ENCODE measurements around the gene TTC17.
"Not testable (repeated sequence)": the region's sequence is repeated elsewhere in the genome, so short reads cannot be mapped to it uniquely, and the experiment has no call there.

Gene TTC17

DNA sequence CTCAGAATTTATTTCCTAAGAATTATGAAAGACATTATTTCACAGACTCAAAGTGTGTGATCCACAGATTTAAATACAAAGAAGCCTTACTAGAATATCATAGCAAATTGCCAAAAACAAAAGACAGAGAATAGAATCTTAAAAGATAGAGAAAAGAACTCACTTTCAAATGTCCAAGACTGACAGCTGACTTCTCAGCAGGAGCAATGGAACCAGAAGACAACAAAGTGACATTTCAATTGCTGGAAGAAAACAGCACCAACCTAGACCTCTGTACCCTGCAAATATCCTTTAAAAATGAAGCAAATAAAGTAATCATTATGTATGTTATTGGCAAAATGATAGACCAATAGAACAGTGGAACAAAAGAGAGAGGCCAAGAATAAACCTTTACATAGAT lies 109.2 kb downstream of the TTC17 start:
- DNase-seq (ENCODE audit: low read depth) = no peak

DNA sequence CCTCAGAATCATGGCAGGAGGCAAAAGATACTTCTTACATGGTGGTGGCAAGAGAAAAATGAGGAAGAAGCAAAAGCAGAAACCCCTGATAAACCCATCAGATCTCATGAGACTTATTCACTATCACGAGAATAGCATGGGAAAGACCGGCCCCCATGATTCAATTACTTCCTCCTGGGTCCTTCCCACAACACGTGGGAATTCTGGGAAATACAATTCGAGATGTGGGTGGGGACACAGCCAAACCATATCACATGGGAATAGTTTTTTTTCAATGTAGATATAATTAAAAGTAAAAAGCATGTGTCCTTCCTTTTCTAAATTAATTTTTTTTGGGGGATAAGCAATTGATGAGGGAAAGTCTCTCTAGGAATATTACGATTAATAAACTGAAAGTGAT lies 118.8 kb downstream of the TTC17 start:
- not testable (repeated sequence) for DNase-seq (ENCODE audit: low read depth)

DNA sequence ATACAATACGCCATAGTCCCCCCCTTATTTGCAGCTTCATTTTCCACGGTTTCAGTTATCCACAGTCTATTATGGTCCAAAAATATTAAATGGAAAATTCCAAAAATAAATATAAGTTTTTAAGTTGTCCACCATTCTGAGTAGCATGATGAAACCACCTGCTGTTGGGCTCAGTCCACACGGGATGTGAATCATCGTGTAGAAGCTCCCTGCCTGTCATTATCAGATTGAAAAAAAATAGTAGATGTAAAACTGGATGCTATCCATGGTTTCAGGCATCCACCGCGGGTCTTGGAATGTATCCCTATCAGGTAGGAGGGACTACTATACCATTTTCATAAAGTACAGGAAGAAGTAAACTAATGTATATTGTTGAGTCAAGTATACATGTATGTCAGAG lies 127.4 kb downstream of the TTC17 start:
- no peak for DNase-seq (ENCODE audit: low read depth)

DNA sequence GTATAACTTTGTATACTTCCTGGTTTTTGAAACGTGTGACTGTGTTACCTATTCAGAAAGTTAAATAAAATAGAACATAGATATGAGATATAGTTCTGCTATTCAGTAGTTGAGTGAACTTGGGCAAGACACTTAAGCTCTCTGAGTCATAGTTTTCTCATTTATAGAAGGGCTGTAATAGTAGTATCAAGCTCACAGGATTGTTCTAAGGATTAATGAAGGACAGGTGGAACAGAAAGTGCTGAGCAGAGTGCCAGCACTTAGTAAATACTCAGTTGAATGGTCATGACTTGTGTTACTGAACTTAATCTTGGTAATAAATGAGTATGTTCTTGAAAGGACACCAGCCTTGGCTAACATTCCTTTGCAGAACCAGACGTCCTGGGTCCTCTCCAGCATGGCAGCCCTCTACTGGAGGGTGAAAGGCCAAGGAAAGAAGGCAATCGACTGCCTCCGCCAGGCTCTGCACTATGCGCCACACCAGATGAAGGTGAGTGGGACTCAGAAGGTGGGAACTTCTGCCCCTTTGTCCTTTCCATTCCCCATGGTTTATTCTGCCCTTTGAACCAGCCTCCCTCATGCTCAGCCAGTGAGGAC lies 131.2 kb downstream of the TTC17 start:
- DNase-seq (ENCODE audit: low read depth) = no peak

- no peak for DNase-seq (ENCODE audit: low read depth)
Observed at GRCh38 chr11:43492701-43493100, 134.0 kb downstream of the TTC17 start.

DNA sequence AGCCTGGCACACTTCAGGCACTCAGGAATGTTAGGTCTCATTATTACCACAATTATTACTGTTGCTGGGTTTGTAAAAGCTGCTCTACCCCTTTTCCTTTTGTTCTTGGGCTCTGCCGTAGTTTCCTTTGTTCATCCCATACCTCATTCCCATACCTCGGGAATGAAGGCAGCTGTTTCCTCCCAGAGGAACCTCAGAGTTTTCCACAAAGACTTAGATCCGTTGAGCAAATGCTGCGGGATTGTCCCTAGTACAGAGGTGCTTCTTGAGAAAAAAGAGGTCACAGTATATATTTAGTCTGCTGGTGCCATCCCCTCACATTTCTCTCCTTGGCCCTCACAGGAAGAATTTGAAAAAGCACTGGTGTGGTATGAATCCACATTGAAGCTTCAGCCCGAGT lies 134.7 kb downstream of the TTC17 start:
- DNase-seq (ENCODE audit: low read depth) = no peak

GRCh38 chr11:43497144-43497543 lies 138.4 kb downstream of the TTC17 start:
- no peak for DNase-seq (ENCODE audit: low read depth)

GRCh38 chr11:43498561-43498960 lies 139.8 kb downstream of the TTC17 start:
- DNase-seq (ENCODE audit: low read depth) = no peak

DNA sequence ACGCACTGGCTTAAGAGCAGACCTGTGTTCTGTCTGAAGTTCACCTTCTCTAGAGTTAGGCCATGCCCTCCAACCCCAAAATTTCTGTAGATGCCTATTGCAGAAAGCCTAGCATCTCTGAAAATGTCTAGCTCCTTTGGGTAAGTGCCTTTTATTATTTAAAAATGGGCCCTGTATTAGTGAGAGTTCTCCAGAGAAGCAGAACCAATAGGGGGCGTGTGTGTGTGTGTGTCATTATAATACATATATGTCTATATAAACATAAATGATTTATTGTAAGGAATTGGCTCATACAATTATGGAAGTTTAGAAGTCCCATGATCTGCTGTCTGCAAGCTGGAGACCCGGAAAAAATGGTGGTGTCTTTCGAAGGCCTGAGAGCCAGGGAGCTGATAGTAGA lies 144.7 kb downstream of the TTC17 start:
- DNase-seq (ENCODE audit: low read depth) = no peak

DNA sequence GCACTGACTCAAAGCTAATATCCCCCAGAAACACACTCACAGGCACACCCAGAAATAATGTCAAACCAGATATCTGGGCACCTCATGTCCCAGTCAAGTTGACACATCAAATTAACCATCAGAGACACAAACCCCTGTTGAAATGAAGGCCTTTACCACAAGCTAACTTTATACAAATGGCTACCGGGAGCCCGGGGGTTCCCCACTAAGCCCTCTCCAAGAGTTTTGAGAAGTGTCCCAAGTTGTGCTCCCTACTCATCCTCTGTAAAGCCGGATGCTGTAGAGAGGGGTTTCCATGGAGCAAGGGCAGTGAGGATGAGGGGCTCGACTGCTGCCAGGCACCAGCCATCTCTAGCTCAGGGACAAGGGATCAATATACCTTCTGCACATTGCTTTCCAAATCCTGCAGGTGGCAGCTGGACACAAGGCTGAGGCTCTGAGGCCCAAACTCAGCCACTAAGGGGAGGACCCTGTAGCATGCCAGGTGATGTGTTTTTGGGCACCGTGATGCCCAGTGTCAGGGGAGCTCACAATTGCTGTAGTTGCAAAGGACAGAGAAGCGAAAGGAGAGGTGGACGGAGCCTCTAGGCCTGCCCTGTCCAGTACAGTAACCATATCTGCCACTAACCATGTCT lies 145.7 kb downstream of the TTC17 start:
- no peak for DNase-seq (ENCODE audit: low read depth)

DNA sequence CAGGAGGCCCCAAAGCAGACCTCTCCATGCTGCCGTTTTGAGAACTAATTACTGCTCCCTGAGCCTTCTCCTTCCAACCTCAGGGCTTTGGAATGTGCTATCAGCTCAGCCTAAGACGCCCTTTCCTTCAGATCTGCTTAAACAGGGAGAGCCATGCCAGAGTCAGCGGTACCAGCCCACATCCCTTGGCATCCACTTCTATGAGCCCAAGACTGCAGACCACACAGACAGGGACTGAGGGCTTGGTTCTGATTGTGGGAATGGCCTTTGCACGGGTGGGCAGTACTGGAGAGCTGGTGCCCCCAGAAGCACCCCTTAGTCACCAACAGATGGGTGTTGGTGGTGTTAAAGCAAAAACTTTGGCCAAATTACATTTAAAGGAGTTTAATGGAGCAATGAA lies 146.5 kb downstream of the TTC17 start:
- DNase-seq (ENCODE audit: low read depth) = no peak

GRCh38 chr11:43507171-43507570 lies 148.5 kb downstream of the TTC17 start:
- no peak for DNase-seq (ENCODE audit: low read depth)

GRCh38 chr11:43508511-43508918 lies 149.8 kb downstream of the TTC17 start:
- no peak for DNase-seq (ENCODE audit: low read depth)

GRCh38 chr11:43511959-43512358 lies 153.2 kb downstream of the TTC17 start:
- no peak for DNase-seq (ENCODE audit: low read depth)

GRCh38 chr11:43515090-43515489 lies 156.4 kb downstream of the TTC17 start:
- DNase-seq (ENCODE audit: low read depth) = no peak

DNA sequence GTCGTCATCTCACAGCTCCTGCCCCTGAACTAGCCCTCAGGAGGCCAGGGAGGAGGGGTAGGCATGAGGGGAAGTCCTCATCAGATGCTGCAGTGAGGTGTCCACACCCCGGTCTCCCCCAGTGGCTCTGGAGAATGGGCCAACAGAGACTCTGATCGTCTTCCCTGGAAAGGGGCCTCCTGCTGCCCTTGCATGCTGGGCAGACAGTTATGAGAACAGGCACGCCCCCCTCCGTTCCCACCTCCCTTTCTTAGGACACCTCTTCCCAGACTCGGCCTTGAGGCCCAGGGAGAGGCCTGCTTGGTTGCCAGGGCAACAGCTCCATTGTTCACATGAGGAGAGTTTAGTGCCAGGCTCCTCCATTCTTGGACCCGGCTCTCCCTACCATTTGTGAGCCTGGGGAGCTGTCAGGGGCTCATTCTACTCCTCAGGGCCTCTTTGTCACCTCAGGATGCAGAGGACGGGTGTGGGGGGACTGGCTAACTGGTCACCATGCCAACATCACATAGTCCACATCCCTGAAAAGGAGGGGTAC lies 157.7 kb downstream of the TTC17 start:
- DNase-seq (ENCODE audit: low read depth) = no peak

- DNase-seq (ENCODE audit: low read depth) = no peak
Observed at GRCh38 chr11:43517518-43517917, 158.8 kb downstream of the TTC17 start.

GRCh38 chr11:43518408-43519160 lies 159.9 kb downstream of the TTC17 start:
- DNase-seq (ENCODE audit: low read depth) = no peak

- DNase-seq (ENCODE audit: low read depth) = no peak
Observed at GRCh38 chr11:43521471-43521870, 162.8 kb downstream of the TTC17 start.

DNA sequence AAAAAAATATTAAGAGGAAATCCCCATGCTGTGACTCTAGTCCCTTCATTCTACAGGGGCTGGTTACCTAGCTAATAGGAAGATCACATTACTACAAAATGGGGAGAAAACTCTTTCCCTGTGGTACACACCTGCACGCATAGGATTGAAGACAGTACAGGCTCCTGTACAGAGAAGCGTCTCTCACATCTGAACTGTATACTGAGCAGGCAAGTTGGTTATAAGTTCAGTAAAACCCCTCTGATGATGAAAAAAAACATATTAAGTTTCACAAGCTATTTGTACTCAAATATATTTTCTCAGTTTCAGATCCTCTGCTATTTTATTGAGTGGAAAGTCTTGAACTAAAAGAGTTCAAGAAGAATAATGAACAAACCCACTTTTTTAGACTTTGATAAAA lies 164.9 kb downstream of the TTC17 start:
- DNase-seq (ENCODE audit: low read depth) = no peak

GRCh38 chr11:43532041-43532440 lies 173.3 kb downstream of the TTC17 start:
- no peak for DNase-seq (ENCODE audit: low read depth)

GRCh38 chr11:43537833-43538615 lies 179.3 kb downstream of the TTC17 start:
- no peak for DNase-seq (ENCODE audit: low read depth)

Measured in stimulated activated CD8-positive, alpha-beta memory T cell treated with anti-CD3 and anti-CD28 coated beads, Interleukin-12 subunit alpha, Interleukin-12 subunit beta, amount 100 ng/mL, for 4 hours (primary cell).